ENCODE results near the gene KDM6B. TPM values are rescaled to one million over a fixed set of nuclear protein-coding genes. Genes with fewer than 3 reads are reported as not detected.

The KDM6B gene
- total RNA-seq, 1 experiment from 2014 or later = 41.3 TPM

GRCh38 chr17:7818026-7818425, 16.0 kb upstream of the KDM6B start:
- Histone ChIP-seq H3K9me2 (ENCODE audit: insufficient read depth) (no peaks in the 10 kb centered on the region), H3K4me1 (replicated peaks; ENCODE audit: insufficient read depth) (no peaks in the 10 kb centered on the region), H3K27me3 (ENCODE audit: insufficient read depth, low read depth) (no peaks in the 10 kb centered on the region), H3K9me3 (ENCODE audit: insufficient read depth, low read depth) (no peaks in the 10 kb centered on the region), H2AFZ (no peak overlapping the region), H3K4me3 (no peak overlapping the region), H3K79me2 (ENCODE audit: low read depth) (no peaks in the 10 kb centered on the region), H4K20me1 (ENCODE audit: insufficient read depth) (no peaks in the 10 kb centered on the region), H3K27ac (no peak overlapping the region), H3K36me3 (ENCODE audit: low read depth) (no peaks in the 10 kb centered on the region), H3K4me2 (no peak overlapping the region), H3F3A (ENCODE audit: insufficient read depth, low read depth) (no peaks in the 10 kb centered on the region)
- DNase-seq = no peak
- CTCF ChIA-PET = no interaction called here
- TF ChIP-seq, protein P1, sequence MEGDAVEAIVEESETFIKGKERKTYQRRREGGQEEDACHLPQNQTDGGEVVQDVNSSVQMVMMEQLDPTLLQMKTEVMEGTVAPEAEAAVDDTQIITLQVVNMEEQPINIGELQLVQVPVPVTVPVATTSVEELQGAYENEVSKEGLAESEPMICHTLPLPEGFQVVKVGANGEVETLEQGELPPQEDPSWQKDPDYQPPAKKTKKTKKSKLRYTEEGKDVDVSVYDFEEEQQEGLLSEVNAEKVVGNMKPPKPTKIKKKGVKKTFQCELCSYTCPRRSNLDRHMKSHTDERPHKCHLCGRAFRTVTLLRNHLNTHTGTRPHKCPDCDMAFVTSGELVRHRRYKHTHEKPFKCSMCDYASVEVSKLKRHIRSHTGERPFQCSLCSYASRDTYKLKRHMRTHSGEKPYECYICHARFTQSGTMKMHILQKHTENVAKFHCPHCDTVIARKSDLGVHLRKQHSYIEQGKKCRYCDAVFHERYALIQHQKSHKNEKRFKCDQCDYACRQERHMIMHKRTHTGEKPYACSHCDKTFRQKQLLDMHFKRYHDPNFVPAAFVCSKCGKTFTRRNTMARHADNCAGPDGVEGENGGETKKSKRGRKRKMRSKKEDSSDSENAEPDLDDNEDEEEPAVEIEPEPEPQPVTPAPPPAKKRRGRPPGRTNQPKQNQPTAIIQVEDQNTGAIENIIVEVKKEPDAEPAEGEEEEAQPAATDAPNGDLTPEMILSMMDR (conservative IDR thresholded peaks at IDR 0.05) = no peak
- TF ChIP-seq EZH2 (IDR thresholded peaks at IDR 0.05; ENCODE audit: low read depth) = no peak
- POLR2A ChIA-PET (ENCODE audit: unreplicated experiment) = no interaction called here
- no TSS peak for BruUV-seq (replicated peaks)
- intact Hi-C loops (cut with micrococcal nuclease; ENCODE audit: unreplicated experiment) = no loop called here

DNA sequence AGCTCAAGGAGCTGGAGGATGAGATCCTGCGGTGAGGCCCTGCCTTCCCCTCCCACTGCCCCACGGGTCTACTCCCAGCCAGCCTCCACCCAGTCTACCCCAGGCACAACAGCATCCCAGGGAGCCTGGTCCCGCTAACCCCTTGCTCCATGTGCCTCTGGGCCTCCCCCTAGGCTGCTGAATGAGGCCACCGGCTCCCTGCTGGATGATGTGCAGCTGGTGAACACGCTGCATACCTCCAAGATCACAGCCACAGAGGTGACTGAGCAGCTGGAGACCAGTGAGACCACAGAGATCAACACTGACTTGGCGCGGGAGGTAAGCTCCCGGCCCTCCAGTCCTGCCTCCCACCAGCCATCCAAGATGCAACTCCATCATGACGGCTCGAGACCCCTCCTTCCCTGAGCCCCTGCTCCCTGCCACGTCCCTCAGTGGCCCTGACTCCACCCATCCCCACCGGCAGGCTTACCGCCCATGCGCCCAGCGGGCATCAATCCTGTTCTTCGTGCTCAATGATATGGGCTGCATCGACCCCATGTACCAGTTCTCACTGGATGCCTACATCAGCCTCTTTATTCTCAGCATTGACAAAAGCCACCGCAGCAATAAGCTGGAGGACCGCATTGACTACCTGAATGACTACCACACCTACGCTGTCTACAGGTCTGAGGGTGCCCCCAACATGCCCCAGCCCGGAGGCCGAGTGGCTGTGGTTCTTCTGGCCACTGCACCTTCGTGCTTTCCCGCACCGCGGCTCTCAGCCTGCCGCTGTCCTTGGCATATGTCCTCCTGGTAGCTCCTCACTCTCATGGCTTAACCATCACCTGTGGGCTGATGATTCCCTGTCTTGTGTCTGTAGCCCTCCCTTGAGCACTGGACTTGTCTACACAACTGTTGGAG, 15.0 kb upstream of the KDM6B start:
- Histone ChIP-seq H3K27ac (no peak overlapping the region), H3K9me2 (ENCODE audit: insufficient read depth) (no peaks in the 10 kb centered on the region), H3K27me3 (ENCODE audit: insufficient read depth, low read depth) (no peaks in the 10 kb centered on the region), H3K4me3 (no peak overlapping the region), H4K20me1 (ENCODE audit: insufficient read depth) (no peaks in the 10 kb centered on the region), H3K36me3 (ENCODE audit: low read depth) (no peaks in the 10 kb centered on the region), H3K4me2 (no peak overlapping the region), H3F3A (ENCODE audit: insufficient read depth, low read depth) (no peaks in the 10 kb centered on the region), H3K79me2 (ENCODE audit: low read depth) (no peaks in the 10 kb centered on the region), H3K9me3 (ENCODE audit: insufficient read depth, low read depth) (no peaks in the 10 kb centered on the region), H2AFZ (no peak overlapping the region), H3K4me1 (replicated peaks; ENCODE audit: insufficient read depth) (no peaks in the 10 kb centered on the region)
- ChIA-PET POLR2A (ENCODE audit: unreplicated experiment) (interaction anchor here (0.6 kb wide), 1 partner anchor 178 kb away, joined by 4 read pairs; no protein-coding TSS in a partner anchor), CTCF (interaction anchor here (0.5 kb wide), 1 partner anchor 19 kb away, joined by 8 read pairs; no protein-coding TSS in a partner anchor)
- BruUV-seq (replicated peaks) = no TSS peak
- intact Hi-C loops (cut with micrococcal nuclease; ENCODE audit: unreplicated experiment) = no loop called here
- TF ChIP-seq, protein P1 (conservative IDR thresholded peaks at IDR 0.05) = no peak
- no peak for TF ChIP-seq EZH2 (IDR thresholded peaks at IDR 0.05; ENCODE audit: low read depth)
- no peak for DNase-seq

GRCh38 chr17:7820231-7820630, 13.8 kb upstream of the KDM6B start:
- Histone ChIP-seq H3K27me3 (ENCODE audit: insufficient read depth, low read depth) (no peaks in the 10 kb centered on the region), H3K9me3 (ENCODE audit: insufficient read depth, low read depth) (no peaks in the 10 kb centered on the region), H3K79me2 (ENCODE audit: low read depth) (no peaks in the 10 kb centered on the region), H3F3A (ENCODE audit: insufficient read depth, low read depth) (no peaks in the 10 kb centered on the region), H3K4me1 (replicated peaks; ENCODE audit: insufficient read depth) (no peaks in the 10 kb centered on the region), H4K20me1 (ENCODE audit: insufficient read depth) (no peaks in the 10 kb centered on the region), H3K27ac (no peak overlapping the region), H3K4me2 (no peak overlapping the region), H3K4me3 (no peak overlapping the region), H3K36me3 (ENCODE audit: low read depth) (no peaks in the 10 kb centered on the region), H3K9me2 (ENCODE audit: insufficient read depth) (no peaks in the 10 kb centered on the region), H2AFZ (no peak overlapping the region)
- no peak for TF ChIP-seq EZH2 (IDR thresholded peaks at IDR 0.05; ENCODE audit: low read depth)
- TF ChIP-seq, protein P1 (conservative IDR thresholded peaks at IDR 0.05) = no peak
- ChIA-PET POLR2A (ENCODE audit: unreplicated experiment) (no interaction called here), CTCF (no interaction called here)
- BruUV-seq (replicated peaks) = no TSS peak
- no peak for DNase-seq
- intact Hi-C loops (cut with micrococcal nuclease; ENCODE audit: unreplicated experiment) = loop anchor here (5.0 kb wide), 2 partner anchors 37 to 237 kb away; partner anchors contain the start of genes CYB5D1, NAA38 and TMEM88

Data from PC-9 (cell line).